ENCODE measurements around the gene RBPMS2. TPM values are rescaled to one million over a fixed set of nuclear protein-coding genes. Genes with fewer than 3 reads are reported as not detected.
"Not testable (repeated sequence)": the region's sequence is repeated elsewhere in the genome, so short reads cannot be mapped to it uniquely, and the experiment has no call there.

Gene RBPMS2
- total RNA-seq, 2 donors from 2014 or later: 0.26 to 0.33 TPM

- no peaks in the 10 kb centered on the region for H3K9me3 ChIP-seq
- DNase-seq (no peak), ATAC-seq (no peak)
- H3K27ac ChIP-seq: no peak overlapping the region
- intact Hi-C loops (cut with DNase I): no loop called here
- H3K27me3 ChIP-seq: no peaks in the 10 kb centered on the region
- no peak overlapping the region for H3K4me3 ChIP-seq
- H3K36me3 ChIP-seq (replicated peaks in 1 of 2; ENCODE audit: insufficient read depth in 1 of 2, low read depth in 2 of 2): no peaks in the 10 kb centered on the region
- WGBS, 2 donors: 94 to 100% methylated on average over 2 of the region's 2 CpGs
- H3K4me1 ChIP-seq: no peaks in the 10 kb centered on the region
- TF ChIP-seq POLR2A (IDR thresholded peaks at IDR 0.05) (no peak), CTCF (IDR thresholded peaks at IDR 0.05) (no peak)
Observed at GRCh38 chr15:64800476-64800875, 25.1 kb upstream of the RBPMS2 start.

GRCh38 chr15:64798905-64799304 lies 23.5 kb upstream of the RBPMS2 start:
- H3K36me3 ChIP-seq (replicated peaks in 1 of 2; ENCODE audit: insufficient read depth in 1 of 2, low read depth in 2 of 2); H3K4me3 ChIP-seq; H3K27me3 ChIP-seq; DNase-seq; intact Hi-C loops (cut with DNase I); ATAC-seq; H3K9me3 ChIP-seq; H3K4me1 ChIP-seq; H3K27ac ChIP-seq: not testable (repeated sequence)
- 80% methylated on average over 1 of the region's 29 CpGs; no CpG with 5 or more reads in 1 of the 2 donors for WGBS, 2 donors

GRCh38 chr15:64795921-64796320 lies 20.5 kb upstream of the RBPMS2 start:
- H3K4me3 ChIP-seq; H3K9me3 ChIP-seq; H3K27me3 ChIP-seq; H3K4me1 ChIP-seq; ATAC-seq; H3K36me3 ChIP-seq (replicated peaks in 1 of 2; ENCODE audit: insufficient read depth in 1 of 2, low read depth in 2 of 2); DNase-seq; H3K27ac ChIP-seq; intact Hi-C loops (cut with DNase I): not testable (repeated sequence)
- 86 to 88% methylated on average over 9 of the region's 9 CpGs for WGBS, 2 donors

- DNase-seq; H3K4me1 ChIP-seq; H3K27me3 ChIP-seq; H3K36me3 ChIP-seq (replicated peaks in 1 of 2; ENCODE audit: insufficient read depth in 1 of 2, low read depth in 2 of 2); ATAC-seq; H3K4me3 ChIP-seq; H3K9me3 ChIP-seq; H3K27ac ChIP-seq; intact Hi-C loops (cut with DNase I): not testable (repeated sequence)
- WGBS, 2 donors: 92 to 95% methylated on average over 6 to 7 of the region's 7 CpGs
Observed at GRCh38 chr15:64795299-64795698, 19.9 kb upstream of the RBPMS2 start.

- Histone ChIP-seq H3K27me3 (no peaks in the 10 kb centered on the region), H3K9me3 (no peaks in the 10 kb centered on the region), H3K36me3 (replicated peaks in 1 of 2; ENCODE audit: insufficient read depth in 1 of 2, low read depth in 2 of 2) (no peaks in the 10 kb centered on the region), H3K27ac (no peak overlapping the region), H3K4me1 (no peaks in the 10 kb centered on the region), H3K4me3 (no peak overlapping the region)
- intact Hi-C loops (cut with DNase I): no loop called here
- TF ChIP-seq POLR2A (IDR thresholded peaks at IDR 0.05): no peak
- TF ChIP-seq CTCF (IDR thresholded peaks at IDR 0.05): no peak
- 76 to 78% methylated on average over 3 of the region's 3 CpGs for WGBS, 2 donors
- ATAC-seq (no peak), DNase-seq (no peak)
Observed at GRCh38 chr15:64792282-64792681, 16.9 kb upstream of the RBPMS2 start.

- H3K27me3 ChIP-seq: no peaks in the 10 kb centered on the region
- no peaks in the 10 kb centered on the region for H3K36me3 ChIP-seq (replicated peaks in 1 of 2; ENCODE audit: insufficient read depth in 1 of 2, low read depth in 2 of 2)
- H3K4me3 ChIP-seq: no peak overlapping the region
- no peak for TF ChIP-seq CTCF (IDR thresholded peaks at IDR 0.05)
- H3K27ac ChIP-seq: no peak overlapping the region
- intact Hi-C loops (cut with DNase I): no loop called here
- no peaks in the 10 kb centered on the region for H3K4me1 ChIP-seq
- 29 to 31% methylated on average over 4 of the region's 4 CpGs for WGBS, 2 donors
- ATAC-seq (no peak), DNase-seq (no peak)
- H3K9me3 ChIP-seq: no peaks in the 10 kb centered on the region
Observed at GRCh38 chr15:64791401-64791800, 16.0 kb upstream of the RBPMS2 start.
